Endothelial cell of umbilical vein (primary cell): ENCODE measurements around the gene FAM20A.

ENCODE experiments used
- CTCF ChIP-seq, 2 donors: IDR thresholded peaks; 1 replicate in 1 of 2; 2 replicates in 1 of 2; pipeline ENCODE4 v1.5.1; 2011; ENCODE audit warnings: low read length in 2 of 2, mild to moderate bottlenecking in 2 of 2, moderate library complexity in 2 of 2, control low read depth in 1 of 2, inconsistent platforms in 1 of 2, low read depth in 1 of 2; ENCODE audit not compliant: insufficient read depth in 1 of 2; ENCODE audit errors: extremely low read depth in 1 of 2
- EZH2 ChIP-seq: IDR thresholded peaks from 2 replicates; pipeline ENCODE4 v1.6.1; 2012; ENCODE audit warnings: borderline replicate concordance, low read depth, mild to moderate bottlenecking, moderate library complexity, low read length, inconsistent platforms; ENCODE audit not compliant: severe bottlenecking
- POLR2A ChIP-seq: IDR thresholded peaks from 2 replicates; pipeline ENCODE4 v1.6.1; 2012; ENCODE audit warnings: low read depth, mild to moderate bottlenecking, control low read depth, low read length
- POLR2AphosphoS5 ChIP-seq: IDR thresholded peaks from 2 replicates; pipeline ENCODE4 v1.6.1; 2012; ENCODE audit warnings: low read depth, mild to moderate bottlenecking, control low read depth, low read length, moderate library complexity; ENCODE audit not compliant: insufficient read depth

GRCh38 chr17:68501074-68501473 lies 100.1 kb downstream of the FAM20A start:
- TF ChIP-seq CTCF (IDR thresholded peaks at IDR 0.05; ENCODE audit: extremely low read depth in 1 of 2, insufficient read depth in 1 of 2, low read depth in 1 of 2, low read length in 2 of 2): no peak
- no peak for TF ChIP-seq POLR2A
- TF ChIP-seq EZH2: no peak
- TF ChIP-seq POLR2AphosphoS5: no peak
